Testis (tissue), 2 donors: Measurements from ENCODE around the gene WSB1.

Experiments used
- POLR2A ChIP-seq: fragments of 450-650 bp; IDR thresholded peaks from one replicate; pipeline ENCODE4 v1.6.1; 2017; ENCODE audit warnings: antibody characterized with exemption, mild to moderate bottlenecking, moderate library complexity
- TF ChIP-seq, protein P1 (sequence below), 3 experiments: fragments of 450-650 bp in 2 of 3; fragments of 200-600 bp in 1 of 3; sonication (generic) in 1 of 3; IDR thresholded peaks; one replicate each; pipeline ENCODE4 v1.5.1; 2016 to 2019; ENCODE audit warnings: antibody characterized with exemption in 3 of 3, mild to moderate bottlenecking in 2 of 3, moderate library complexity in 1 of 3

DNA sequence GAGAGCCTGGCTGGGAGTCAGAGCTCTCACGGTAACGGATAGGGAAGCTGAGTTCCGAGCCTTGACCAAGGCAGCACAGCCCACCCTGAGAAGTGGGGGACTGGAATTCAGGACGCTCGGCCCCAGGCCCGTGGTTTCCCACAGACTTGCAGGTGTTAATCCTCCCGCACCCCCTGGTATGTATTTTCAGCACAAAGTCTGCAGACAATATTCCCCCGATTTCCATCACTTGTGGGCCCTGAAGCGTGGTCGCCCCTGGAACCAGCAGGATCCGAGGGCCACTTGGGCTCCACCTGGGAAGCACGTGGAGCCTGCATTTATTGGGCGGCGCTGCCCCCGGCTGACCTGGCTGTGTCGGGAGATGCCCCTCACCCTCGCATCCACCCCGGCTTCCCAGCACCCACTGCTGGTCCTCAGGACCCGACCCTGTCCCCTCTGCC lies 60.2 kb downstream of the WSB1 start:
- TF ChIP-seq, protein P1, sequence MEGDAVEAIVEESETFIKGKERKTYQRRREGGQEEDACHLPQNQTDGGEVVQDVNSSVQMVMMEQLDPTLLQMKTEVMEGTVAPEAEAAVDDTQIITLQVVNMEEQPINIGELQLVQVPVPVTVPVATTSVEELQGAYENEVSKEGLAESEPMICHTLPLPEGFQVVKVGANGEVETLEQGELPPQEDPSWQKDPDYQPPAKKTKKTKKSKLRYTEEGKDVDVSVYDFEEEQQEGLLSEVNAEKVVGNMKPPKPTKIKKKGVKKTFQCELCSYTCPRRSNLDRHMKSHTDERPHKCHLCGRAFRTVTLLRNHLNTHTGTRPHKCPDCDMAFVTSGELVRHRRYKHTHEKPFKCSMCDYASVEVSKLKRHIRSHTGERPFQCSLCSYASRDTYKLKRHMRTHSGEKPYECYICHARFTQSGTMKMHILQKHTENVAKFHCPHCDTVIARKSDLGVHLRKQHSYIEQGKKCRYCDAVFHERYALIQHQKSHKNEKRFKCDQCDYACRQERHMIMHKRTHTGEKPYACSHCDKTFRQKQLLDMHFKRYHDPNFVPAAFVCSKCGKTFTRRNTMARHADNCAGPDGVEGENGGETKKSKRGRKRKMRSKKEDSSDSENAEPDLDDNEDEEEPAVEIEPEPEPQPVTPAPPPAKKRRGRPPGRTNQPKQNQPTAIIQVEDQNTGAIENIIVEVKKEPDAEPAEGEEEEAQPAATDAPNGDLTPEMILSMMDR (IDR thresholded peaks at IDR 0.05) = peak in 1 of 3 experiments; percentile 3
- TF ChIP-seq POLR2A = no peak
